Sciatic nerve (tissue), 2 donors: ENCODE measurements around the gene RFX7. TPM values are rescaled to one million over a fixed set of nuclear protein-coding genes. Genes with fewer than 3 reads are reported as not detected.
"Not testable (repeated sequence)": the region's sequence is repeated elsewhere in the genome, so short reads cannot be mapped to it uniquely, and the experiment has no call there.

Source experiments
- ATAC-seq: fragments of 200-7000 bp; cut with Tn5 transposase; one replicate; pipeline ENCODE4 v1.9.1; 2020; ENCODE audit warnings: mild to moderate bottlenecking, moderate library complexity
- DNase-seq: peaks from one replicate; pipeline ENCODE4 v3.0.0-alpha.2; 2020; ENCODE audit warnings: low spot score
- intact Hi-C: fragments of 100-400 bp; cut with DNase I; formaldehyde crosslinking; loops from one replicate; pipeline ENCODE4 v1.14.2; 2022
- total RNA-seq: library from RNA; stranded (reverse); fragmentation: NEBNext Ultra II Directional; extraction: Animal tissue kit (Norgen Biotek cat#: 25700); gene quantifications from one replicate; pipeline ENCODE4 v1.2.1, GENCODE V29; 2021
- donor health status: DM: no; HTN: no; CAD: no.
- donor health status: DM: no; HTN: no; CAD: no.

The RFX7 gene
- total RNA-seq, 1 donor from 2014 or later, result 19.6 TPM

GRCh38 chr15:56168394-56168793, 75.3 kb downstream of the RFX7 start:
- intact Hi-C loops, result no loop called here
- DNase-seq, result no peak
- ATAC-seq, result no peak

GRCh38 chr15:56165234-56165633, 78.4 kb downstream of the RFX7 start:
- intact Hi-C loops, result no loop called here

GRCh38 chr15:56160966-56161365, 82.7 kb downstream of the RFX7 start:
- intact Hi-C loops, result no loop called here
- DNase-seq, result no peak
- no peak for ATAC-seq

More at GRCh38 chr15:56165234-56165633, 78.4 kb downstream of the RFX7 start:
- no peak for ATAC-seq
- DNase-seq, result no peak

GRCh38 chr15:56156877-56157276, 86.8 kb downstream of the RFX7 start:
- DNase-seq (no peak), ATAC-seq (no peak)
- intact Hi-C loops, result no loop called here

GRCh38 chr15:56155278-56155677, 88.4 kb downstream of the RFX7 start:
- ATAC-seq, DNase-seq, intact Hi-C loops: not testable (repeated sequence)

- ATAC-seq, DNase-seq, intact Hi-C loops: not testable (repeated sequence)
These were observed 88.9 kb downstream of the RFX7 start for GRCh38 chr15:56154768-56155167.

- DNase-seq (no peak), ATAC-seq (no peak)
- intact Hi-C loops, result no loop called here
These were observed 93.5 kb downstream of the RFX7 start for GRCh38 chr15:56150204-56150603.

- no peak for ATAC-seq
- intact Hi-C loops, result no loop called here
- no peak for DNase-seq
These were observed 95.6 kb downstream of the RFX7 start for GRCh38 chr15:56148064-56148463.

GRCh38 chr15:56146756-56147155, 96.9 kb downstream of the RFX7 start:
- no peak for ATAC-seq
- DNase-seq, result no peak
- intact Hi-C loops, result no loop called here

- intact Hi-C loops, result no loop called here
- no peak for DNase-seq
- no peak for ATAC-seq
These were observed 115.6 kb downstream of the RFX7 start for GRCh38 chr15:56128081-56128480.

- ATAC-seq (no peak), DNase-seq (no peak)
- intact Hi-C loops, result no loop called here
These were observed 117.3 kb downstream of the RFX7 start for GRCh38 chr15:56126409-56126808.

- DNase-seq (no peak), ATAC-seq (no peak)
- intact Hi-C loops, result no loop called here
These were observed 119.3 kb downstream of the RFX7 start for GRCh38 chr15:56124391-56124790.

GRCh38 chr15:56105855-56106254, 137.8 kb downstream of the RFX7 start:
- DNase-seq (no peak), ATAC-seq (no peak)
- intact Hi-C loops, result no loop called here

GRCh38 chr15:56102441-56102840, 141.2 kb downstream of the RFX7 start:
- ATAC-seq (peak; percentile 55), DNase-seq (no peak)
- intact Hi-C loops, result no loop called here

GRCh38 chr15:56099311-56099710, 144.4 kb downstream of the RFX7 start:
- ATAC-seq, result no peak
- intact Hi-C loops, result no loop called here

GRCh38 chr15:56098195-56098863, 145.3 kb downstream of the RFX7 start:
- ATAC-seq, result no peak
- no peak for DNase-seq
- intact Hi-C loops, result no loop called here

More at GRCh38 chr15:56099311-56099710, 144.4 kb downstream of the RFX7 start:
- DNase-seq, result no peak

- DNase-seq, result no peak
- ATAC-seq, result no peak
- intact Hi-C loops, result no loop called here
These were observed 148.3 kb downstream of the RFX7 start for GRCh38 chr15:56095406-56095805.

- no peak for DNase-seq
- intact Hi-C loops, result no loop called here
These were observed 149.5 kb downstream of the RFX7 start for GRCh38 chr15:56094171-56094570.

GRCh38 chr15:56088389-56088788, 155.3 kb downstream of the RFX7 start:
- intact Hi-C loops, result no loop called here
- DNase-seq, result no peak

More at GRCh38 chr15:56094171-56094570, 149.5 kb downstream of the RFX7 start:
- no peak for ATAC-seq

GRCh38 chr15:56086566-56086965, 157.1 kb downstream of the RFX7 start:
- DNase-seq (no peak), ATAC-seq (no peak)
- intact Hi-C loops, result no loop called here

More at GRCh38 chr15:56088389-56088788, 155.3 kb downstream of the RFX7 start:
- ATAC-seq, result no peak

GRCh38 chr15:56082263-56082761, 161.4 kb downstream of the RFX7 start:
- intact Hi-C loops, result no loop called here
- DNase-seq, result no peak

More at GRCh38 chr15:56082263-56082761, 161.4 kb downstream of the RFX7 start:
- ATAC-seq, result no peak
